Suprapubic skin (tissue), 4 donors: ENCODE measurements around the gene ZBTB20.

Experiments
- CTCF ChIP-seq, 2 donors: fragments of 200-600 bp in 1 of 2; fragments of 450-650 bp in 1 of 2; sonication (generic) in 1 of 2; IDR thresholded peaks; one replicate each; pipeline ENCODE4 v1.5.1; 2016 to 2019; ENCODE audit warnings: antibody characterized with exemption in 2 of 2, mild to moderate bottlenecking in 1 of 2, moderate library complexity in 1 of 2
- EP300 ChIP-seq: sonication (generic); formaldehyde crosslinking; IDR thresholded peaks from one replicate; pipeline ENCODE4 v1.6.1; 2017; ENCODE audit warnings: antibody characterized with exemption
- POLR2A ChIP-seq, 2 donors: fragments of 450-650 bp; IDR thresholded peaks; one replicate each; pipeline ENCODE4 v1.6.1; 2017; ENCODE audit warnings: antibody characterized with exemption in 2 of 2, mild to moderate bottlenecking in 2 of 2, moderate library complexity in 2 of 2
- POLR2AphosphoS5 ChIP-seq, 3 donors: sonication (generic); formaldehyde crosslinking; IDR thresholded peaks; one replicate each; pipeline ENCODE4 v1.6.1; 2017; ENCODE audit warnings: antibody characterized with exemption in 3 of 3

GRCh38 chr3:115127208-115127607 lies 19.9 kb downstream of the ZBTB20 start:
- no peak for TF ChIP-seq EP300
- TF ChIP-seq CTCF (IDR thresholded peaks at IDR 0.05), result no peak
- TF ChIP-seq POLR2A (IDR thresholded peaks at IDR 0.05), result no peak
- TF ChIP-seq POLR2AphosphoS5 (IDR thresholded peaks at IDR 0.05), result no peak
